AG10803 (cell line): ENCODE results near the gene SEMA3C.

Experiments
- DNase-seq: peaks from one replicate; pipeline ENCODE4 v3.0.0; 2010; ENCODE audit warnings: low read depth
- H3K4me3 ChIP-seq: 2 replicates; pipeline ENCODE4 v1.5.1; 2011; ENCODE audit warnings: mild to moderate bottlenecking, low read length, control low read depth
- TF ChIP-seq, protein P1 (sequence below): conservative IDR thresholded peaks from 2 replicates; pipeline ENCODE4 v1.5.1; 2011; ENCODE audit warnings: mild to moderate bottlenecking, low read length, control low read depth, inconsistent platforms

The SEMA3C gene

DNA sequence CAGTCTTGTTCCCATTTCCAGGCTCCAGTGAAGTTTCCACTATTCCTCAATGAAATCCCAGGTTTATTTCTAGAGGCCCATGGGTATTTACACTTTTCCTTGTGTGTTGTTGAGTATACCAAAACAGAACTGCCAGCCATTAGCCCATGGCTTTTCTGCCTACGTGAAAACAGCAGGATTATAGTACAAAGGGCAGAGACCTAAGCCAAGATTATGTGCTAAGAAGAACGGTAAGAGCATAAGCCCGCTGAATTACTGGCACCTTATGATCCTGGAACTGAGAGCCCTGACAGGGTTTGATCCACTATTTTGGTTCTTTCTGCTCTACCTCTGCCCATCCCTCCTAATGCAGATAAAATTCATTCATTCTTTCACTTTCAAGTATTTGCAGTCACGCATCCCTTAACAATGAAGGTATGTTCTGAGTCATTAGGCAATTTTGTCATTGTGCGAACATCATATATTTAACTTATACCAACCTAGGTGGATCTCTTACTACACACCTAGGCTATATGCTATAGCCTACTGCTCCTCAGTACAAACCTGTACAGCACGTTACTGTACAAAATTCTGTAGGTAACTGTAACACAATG lies 16.0 kb downstream of the SEMA3C start:
- no peak for DNase-seq
- TF ChIP-seq, protein P1, sequence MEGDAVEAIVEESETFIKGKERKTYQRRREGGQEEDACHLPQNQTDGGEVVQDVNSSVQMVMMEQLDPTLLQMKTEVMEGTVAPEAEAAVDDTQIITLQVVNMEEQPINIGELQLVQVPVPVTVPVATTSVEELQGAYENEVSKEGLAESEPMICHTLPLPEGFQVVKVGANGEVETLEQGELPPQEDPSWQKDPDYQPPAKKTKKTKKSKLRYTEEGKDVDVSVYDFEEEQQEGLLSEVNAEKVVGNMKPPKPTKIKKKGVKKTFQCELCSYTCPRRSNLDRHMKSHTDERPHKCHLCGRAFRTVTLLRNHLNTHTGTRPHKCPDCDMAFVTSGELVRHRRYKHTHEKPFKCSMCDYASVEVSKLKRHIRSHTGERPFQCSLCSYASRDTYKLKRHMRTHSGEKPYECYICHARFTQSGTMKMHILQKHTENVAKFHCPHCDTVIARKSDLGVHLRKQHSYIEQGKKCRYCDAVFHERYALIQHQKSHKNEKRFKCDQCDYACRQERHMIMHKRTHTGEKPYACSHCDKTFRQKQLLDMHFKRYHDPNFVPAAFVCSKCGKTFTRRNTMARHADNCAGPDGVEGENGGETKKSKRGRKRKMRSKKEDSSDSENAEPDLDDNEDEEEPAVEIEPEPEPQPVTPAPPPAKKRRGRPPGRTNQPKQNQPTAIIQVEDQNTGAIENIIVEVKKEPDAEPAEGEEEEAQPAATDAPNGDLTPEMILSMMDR: no peak
- H3K4me3 ChIP-seq: no peak overlapping the region

DNA sequence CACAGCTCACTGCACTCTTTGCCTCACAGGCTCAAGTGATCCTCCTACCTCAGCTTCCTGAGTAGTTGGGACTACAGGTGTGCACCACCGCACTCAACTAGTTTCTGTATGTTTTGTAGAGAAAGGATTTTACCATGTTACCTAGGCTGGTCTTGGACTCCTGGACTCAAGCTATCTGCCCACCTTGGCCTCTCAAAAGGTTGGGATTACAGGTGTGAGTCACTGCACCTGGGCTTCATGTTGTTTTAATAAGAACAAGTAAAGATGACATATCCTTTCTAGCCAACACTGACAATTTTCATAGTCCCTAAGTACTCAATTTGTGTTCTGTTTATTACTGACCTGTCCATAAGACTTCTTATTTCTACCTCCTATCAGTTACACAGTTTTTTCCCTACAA lies 16.8 kb downstream of the SEMA3C start:
- no peak overlapping the region for H3K4me3 ChIP-seq
- TF ChIP-seq, protein P1: no peak
- DNase-seq: no peak

DNA sequence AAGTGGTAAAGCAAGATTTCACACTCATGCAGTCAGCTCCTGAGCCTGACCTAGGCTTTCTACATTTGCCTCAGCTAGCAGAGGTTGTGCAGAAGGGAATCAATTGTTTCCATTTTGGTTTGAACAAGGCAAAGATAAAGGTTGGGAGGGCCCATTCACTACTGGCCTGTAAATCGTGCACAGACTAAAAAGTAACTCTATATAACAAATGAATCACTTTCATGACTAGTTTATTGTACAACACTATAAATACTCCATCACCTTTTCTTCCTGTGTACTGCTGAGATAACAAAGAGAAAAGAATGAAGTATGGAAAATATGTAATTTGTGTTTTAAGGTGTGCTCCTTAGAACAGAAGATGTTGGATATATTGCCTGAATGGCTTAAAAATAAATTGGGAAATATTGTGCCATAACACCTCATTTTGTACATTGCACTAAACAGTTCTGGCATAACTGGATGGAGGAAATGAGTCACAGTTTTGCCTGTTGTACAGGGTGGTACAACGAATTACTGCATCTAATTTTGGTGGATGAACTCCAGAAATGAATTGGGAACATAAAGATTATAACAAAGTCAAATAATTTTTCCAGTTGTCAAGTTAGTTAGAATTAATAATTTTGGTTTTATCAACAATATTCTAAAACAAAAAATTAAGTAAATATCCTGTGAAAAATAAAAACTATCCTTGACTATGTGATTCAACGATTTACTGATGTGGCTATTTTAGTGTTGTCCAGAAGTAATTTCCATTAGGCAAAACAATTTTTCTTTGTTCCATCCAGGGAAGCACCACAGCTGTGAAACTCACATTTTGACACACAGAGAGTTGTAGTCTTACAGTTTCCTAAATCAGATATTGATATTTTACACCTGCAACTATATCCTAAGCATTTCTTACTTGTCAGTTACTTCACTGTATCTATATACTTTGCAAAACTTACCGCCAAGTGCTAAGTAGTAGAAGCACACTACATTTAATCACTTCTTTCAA lies 18.0 kb downstream of the SEMA3C start:
- DNase-seq: peak; percentile 71
- TF ChIP-seq, protein P1: no peak
- no peak overlapping the region for H3K4me3 ChIP-seq

DNA sequence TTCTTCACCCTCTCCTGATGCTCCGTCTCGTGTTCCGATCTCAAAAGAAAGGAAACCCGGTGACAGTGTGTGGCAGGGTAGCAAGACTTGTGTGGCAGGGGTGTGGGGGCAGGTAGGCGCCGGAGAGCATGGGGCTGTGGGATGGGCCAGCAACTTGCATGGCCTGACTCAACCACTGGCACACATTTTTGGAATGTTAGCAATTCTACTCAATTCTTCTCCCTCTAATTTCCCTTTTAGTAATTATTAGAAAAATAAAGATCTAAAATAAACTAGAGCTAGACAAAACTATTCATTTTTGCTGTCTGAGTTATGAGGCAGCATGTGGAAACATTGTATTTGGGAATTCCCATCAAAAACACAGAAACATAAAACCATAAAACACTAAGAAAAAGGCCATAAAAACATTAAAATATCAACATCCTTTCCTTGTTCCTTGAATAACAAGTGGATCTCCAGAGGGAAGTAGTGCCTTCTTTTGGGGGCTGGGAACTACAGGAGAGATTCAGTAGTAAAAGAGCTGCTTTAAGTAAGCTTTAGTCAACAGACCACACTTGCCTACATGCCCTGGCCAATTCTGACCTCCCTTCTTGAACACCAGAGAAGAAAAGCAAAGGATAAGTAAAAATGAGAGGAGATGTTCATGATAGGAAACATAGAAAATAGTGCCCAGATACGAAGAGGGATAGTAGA lies 21.8 kb downstream of the SEMA3C start:
- DNase-seq: peak; percentile 45

DNA sequence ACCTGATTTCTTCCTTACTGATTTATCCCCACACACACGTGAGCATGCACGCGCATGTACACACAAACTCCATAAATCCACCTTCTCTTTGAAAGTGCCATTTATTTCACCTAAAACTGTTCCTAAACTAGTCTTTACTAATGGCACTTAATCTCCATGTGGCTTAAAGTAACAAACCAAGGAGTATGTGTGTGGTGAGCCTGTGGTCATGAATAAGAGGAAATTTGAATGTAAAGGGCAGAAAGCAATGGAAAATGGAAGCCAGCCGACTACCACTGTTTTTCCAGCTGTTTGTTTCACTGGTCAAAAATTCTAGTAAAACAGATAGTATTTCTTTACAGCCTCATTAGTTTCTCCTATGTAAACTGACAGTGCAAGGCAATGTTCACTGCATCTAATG lies 23.8 kb downstream of the SEMA3C start:
- no peak overlapping the region for H3K4me3 ChIP-seq
- TF ChIP-seq, protein P1: no peak
- DNase-seq: no peak

More for the DNA sequence above, 21.8 kb downstream of the SEMA3C start:
- TF ChIP-seq, protein P1: no peak
- H3K4me3 ChIP-seq: no peak overlapping the region

DNA sequence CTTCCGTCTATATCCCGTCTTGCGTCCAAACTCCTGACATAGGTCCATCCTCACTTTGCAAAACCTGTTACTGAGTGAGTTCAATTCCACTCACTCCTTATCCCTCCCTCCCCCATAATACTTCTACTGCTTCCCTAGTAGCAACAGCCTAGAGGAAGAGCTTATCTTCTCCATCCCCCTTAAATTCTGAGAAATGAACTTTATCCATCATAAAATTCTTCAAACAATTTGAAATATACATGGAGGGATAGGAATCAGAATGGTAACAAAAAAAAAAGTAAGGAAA lies 27.6 kb downstream of the SEMA3C start:
- TF ChIP-seq, protein P1: no peak
- H3K4me3 ChIP-seq: no peak overlapping the region

More for the DNA sequence above, 27.6 kb downstream of the SEMA3C start:
- no peak for DNase-seq
